Neural progenitor cell (in vitro differentiated cells): Measurements from ENCODE around the gene ABCA7. TPM values are rescaled to one million over a fixed set of nuclear protein-coding genes. Genes with fewer than 3 reads are reported as not detected.

ENCODE experiments used
- DNase-seq: peaks from one replicate; pipeline ENCODE4 v3.0.0-alpha.2; 2016; ENCODE audit warnings: low spot score
- H2AFZ ChIP-seq: fragments of 200-600 bp; sonication (generic); replicated peaks from 2 replicates; pipeline ENCODE4 v1.6.1; 2016; ENCODE audit warnings: antibody characterized with exemption
- H3F3A ChIP-seq: fragments of 200-600 bp; sonication (generic); 2 replicates; pipeline ENCODE4 v1.6.1; 2016; ENCODE audit warnings: antibody characterized with exemption, low read depth
- H3K27ac ChIP-seq: fragments of 200-600 bp; sonication (generic); 2 replicates; pipeline ENCODE4 v1.5.1; 2016; ENCODE audit warnings: mild to moderate bottlenecking
- H3K27me3 ChIP-seq: fragments of 200-600 bp; sonication (generic); 2 replicates; pipeline ENCODE4 v1.6.1; 2016; ENCODE audit warnings: mild to moderate bottlenecking, moderate library complexity
- H3K36me3 ChIP-seq: fragments of 200-600 bp; sonication (generic); 2 replicates; pipeline ENCODE4 v1.5.1; 2016
- H3K4me1 ChIP-seq: fragments of 200-600 bp; sonication (generic); 2 replicates; pipeline ENCODE4 v1.6.1; 2016; ENCODE audit warnings: mixed run types
- H3K4me2 ChIP-seq: fragments of 200-600 bp; sonication (generic); 2 replicates; pipeline ENCODE4 v1.6.1; 2016
- H3K4me3 ChIP-seq: fragments of 200-600 bp; sonication (generic); 2 replicates; pipeline ENCODE4 v1.5.1; 2016
- H3K79me2 ChIP-seq: fragments of 200-600 bp; sonication (generic); 2 replicates; pipeline ENCODE4 v1.6.1; 2016; ENCODE audit warnings: low read depth
- H3K9ac ChIP-seq: fragments of 200-600 bp; sonication (generic); 2 replicates; pipeline ENCODE4 v1.6.1; 2016
- H3K9me3 ChIP-seq: fragments of 200-600 bp; sonication (generic); 2 replicates; pipeline ENCODE4 v1.5.1; 2016; ENCODE audit warnings: low read depth
- H4K20me1 ChIP-seq: fragments of 200-600 bp; sonication (generic); 2 replicates; pipeline ENCODE4 v1.6.1; 2016; ENCODE audit warnings: low read depth
- H3K27ac Mint-ChIP-seq: 3 replicates; pipeline ENCODE4 v1.8.0; 2021; ENCODE audit warnings: mixed read lengths
- H3K27me3 Mint-ChIP-seq: 2 replicates; pipeline ENCODE4 v1.8.0; 2022; ENCODE audit warnings: low read depth, mild to moderate bottlenecking, inconsistent platforms, moderate library complexity, mixed read lengths; ENCODE audit not compliant: insufficient read depth
- H3K36me3 Mint-ChIP-seq: 3 replicates; pipeline ENCODE4 v1.8.0; 2021; ENCODE audit warnings: mixed read lengths
- H3K4me1 Mint-ChIP-seq: 3 replicates; pipeline ENCODE4 v1.8.0; 2021; ENCODE audit warnings: mixed read lengths
- H3K4me3 Mint-ChIP-seq: 3 replicates; pipeline ENCODE4 v1.8.0; 2021; ENCODE audit warnings: mild to moderate bottlenecking, moderate library complexity, mixed read lengths
- H3K9me3 Mint-ChIP-seq: 3 replicates; pipeline ENCODE4 v1.8.0; 2020; ENCODE audit warnings: mixed read lengths
- EZH2 ChIP-seq: fragments of 200-600 bp; sonication (generic); IDR thresholded peaks from 2 replicates; pipeline ENCODE4 v1.6.1; 2017; ENCODE audit warnings: antibody characterized with exemption, mild to moderate bottlenecking, moderate library complexity
- EZH2phosphoT487 ChIP-seq: fragments of 200-600 bp; sonication (generic); IDR thresholded peaks from 2 replicates; pipeline ENCODE4 v1.6.1; 2017; ENCODE audit warnings: antibody characterized with exemption
- total RNA-seq: library from RNA; depleted of rRNA; stranded (reverse); fragments of >200 nt; gene quantifications from 2 replicates; pipeline ENCODE4 v1.2.3, GENCODE V29; 2015; ENCODE audit warnings: low replicate concordance
- TF ChIP-seq, protein P1 (sequence below): fragments of 200-600 bp; sonication (generic); IDR thresholded peaks from 2 replicates; pipeline ENCODE4 v1.5.1; 2017; ENCODE audit warnings: antibody characterized with exemption, mild to moderate bottlenecking

ABCA7 gene
- total RNA-seq, 1 donor from 2014 or later, result 1.4 TPM

DNA sequence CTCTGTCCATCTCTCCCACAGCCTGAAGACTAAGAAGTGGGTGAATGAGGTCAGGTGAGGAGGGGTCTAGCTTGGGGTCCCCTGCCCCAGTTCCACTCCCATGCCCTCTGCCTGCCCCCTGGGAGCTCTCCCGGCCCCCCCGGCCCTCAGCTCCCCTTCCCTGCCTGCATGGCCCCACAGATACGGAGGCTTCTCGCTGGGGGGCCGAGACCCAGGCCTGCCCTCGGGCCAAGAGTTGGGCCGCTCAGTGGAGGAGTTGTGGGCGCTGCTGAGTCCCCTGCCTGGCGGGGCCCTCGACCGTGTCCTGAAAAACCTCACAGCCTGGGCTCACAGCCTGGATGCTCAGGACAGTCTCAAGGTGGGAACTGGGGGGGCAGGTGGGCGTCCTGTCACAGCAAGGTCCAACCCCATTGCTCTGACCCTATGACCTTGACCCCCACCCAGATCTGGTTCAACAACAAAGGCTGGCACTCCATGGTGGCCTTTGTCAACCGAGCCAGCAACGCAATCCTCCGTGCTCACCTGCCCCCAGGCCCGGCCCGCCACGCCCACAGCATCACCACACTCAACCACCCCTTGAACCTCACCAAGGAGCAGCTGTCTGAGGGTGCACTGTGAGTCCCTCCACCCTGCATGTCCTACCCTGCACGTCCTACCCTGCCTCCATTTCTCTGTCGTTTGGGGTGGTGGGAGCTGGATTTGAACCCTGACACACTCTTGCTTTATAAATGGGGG is 16.1 kb downstream of the ABCA7 start:
- H3K9ac ChIP-seq, result no peak overlapping the region
- H3K4me3 ChIP-seq, result no peak overlapping the region
- H3K4me1 ChIP-seq, result no peaks in the 10 kb centered on the region
- no peaks in the 10 kb centered on the region for H3K27me3 ChIP-seq
- peaks cover 12% of the 10 kb centered on the region for H3K27me3 Mint-ChIP-seq
- H3K4me1 Mint-ChIP-seq, result peaks cover 10% of the 10 kb centered on the region
- peaks cover 2% of the 10 kb centered on the region for H3K36me3 Mint-ChIP-seq
- no peaks in the 10 kb centered on the region for H3K9me3 Mint-ChIP-seq
- peaks cover 5% of the 10 kb centered on the region for H3F3A ChIP-seq
- H3K36me3 ChIP-seq, result no peaks in the 10 kb centered on the region
- no peak for DNase-seq
- H3K27ac Mint-ChIP-seq, result no peak overlapping the region
- H3K27ac ChIP-seq, result no peak overlapping the region
- H3K4me2 ChIP-seq, result no peak overlapping the region
- H4K20me1 ChIP-seq, result no peaks in the 10 kb centered on the region
- H2AFZ ChIP-seq, result no peak overlapping the region
- peaks cover 7% of the 10 kb centered on the region for H3K9me3 ChIP-seq
- no peaks in the 10 kb centered on the region for H3K79me2 ChIP-seq
- TF ChIP-seq EZH2 (no peak), EZH2phosphoT487 (no peak)
- TF ChIP-seq, protein P1, sequence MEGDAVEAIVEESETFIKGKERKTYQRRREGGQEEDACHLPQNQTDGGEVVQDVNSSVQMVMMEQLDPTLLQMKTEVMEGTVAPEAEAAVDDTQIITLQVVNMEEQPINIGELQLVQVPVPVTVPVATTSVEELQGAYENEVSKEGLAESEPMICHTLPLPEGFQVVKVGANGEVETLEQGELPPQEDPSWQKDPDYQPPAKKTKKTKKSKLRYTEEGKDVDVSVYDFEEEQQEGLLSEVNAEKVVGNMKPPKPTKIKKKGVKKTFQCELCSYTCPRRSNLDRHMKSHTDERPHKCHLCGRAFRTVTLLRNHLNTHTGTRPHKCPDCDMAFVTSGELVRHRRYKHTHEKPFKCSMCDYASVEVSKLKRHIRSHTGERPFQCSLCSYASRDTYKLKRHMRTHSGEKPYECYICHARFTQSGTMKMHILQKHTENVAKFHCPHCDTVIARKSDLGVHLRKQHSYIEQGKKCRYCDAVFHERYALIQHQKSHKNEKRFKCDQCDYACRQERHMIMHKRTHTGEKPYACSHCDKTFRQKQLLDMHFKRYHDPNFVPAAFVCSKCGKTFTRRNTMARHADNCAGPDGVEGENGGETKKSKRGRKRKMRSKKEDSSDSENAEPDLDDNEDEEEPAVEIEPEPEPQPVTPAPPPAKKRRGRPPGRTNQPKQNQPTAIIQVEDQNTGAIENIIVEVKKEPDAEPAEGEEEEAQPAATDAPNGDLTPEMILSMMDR, result no peak
- H3K4me3 Mint-ChIP-seq, result no peak overlapping the region

DNA sequence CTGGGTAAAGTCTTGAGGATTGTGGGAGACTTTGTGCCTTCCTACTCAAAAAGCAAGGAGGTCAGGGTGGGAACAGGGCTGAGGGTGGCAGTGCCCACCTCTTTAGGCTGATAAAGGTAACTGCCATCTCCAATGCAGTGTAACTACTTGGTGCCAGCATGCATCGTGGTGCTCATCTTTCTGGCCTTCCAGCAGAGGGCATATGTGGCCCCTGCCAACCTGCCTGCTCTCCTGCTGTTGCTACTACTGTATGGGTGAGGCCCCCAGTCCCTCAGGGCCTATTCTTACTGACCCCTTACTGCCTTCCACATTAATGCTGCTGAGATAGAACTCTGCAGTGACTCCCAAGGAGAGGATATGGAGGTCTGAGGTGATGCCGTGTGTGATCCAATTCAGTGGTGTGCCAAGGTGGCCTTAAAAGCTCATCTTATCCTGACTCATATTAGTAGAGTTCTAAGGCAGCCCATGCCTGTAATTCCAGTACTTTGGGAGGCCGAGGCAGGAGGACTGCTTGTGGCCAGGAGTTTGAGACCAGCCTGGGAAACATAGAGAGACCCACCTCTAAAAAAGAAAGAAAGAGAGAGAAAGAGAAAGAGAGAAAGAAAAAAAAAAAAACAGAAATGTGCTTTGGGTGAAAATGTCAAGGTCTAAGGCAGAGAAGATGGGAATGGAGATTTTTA is 17.4 kb downstream of the ABCA7 start:
- H3K9me3 ChIP-seq, result peaks cover 7% of the 10 kb centered on the region
- no peak overlapping the region for H3K4me3 Mint-ChIP-seq
- H3K27ac ChIP-seq, result no peak overlapping the region
- no peaks in the 10 kb centered on the region for H3F3A ChIP-seq
- peaks cover 6% of the 10 kb centered on the region for H3K4me1 Mint-ChIP-seq
- no peak for TF ChIP-seq EZH2phosphoT487
- TF ChIP-seq EZH2, result no peak
- TF ChIP-seq, protein P1, result no peak
- no peaks in the 10 kb centered on the region for H3K79me2 ChIP-seq
- H4K20me1 ChIP-seq, result no peaks in the 10 kb centered on the region
- no peak overlapping the region for H3K9ac ChIP-seq
- no peaks in the 10 kb centered on the region for H3K4me1 ChIP-seq
- H3K4me2 ChIP-seq, result no peak overlapping the region
- peaks cover 11% of the 10 kb centered on the region for H3K27me3 Mint-ChIP-seq
- H3K9me3 Mint-ChIP-seq, result no peaks in the 10 kb centered on the region
- peak overlapping the region; percentile 69 for H3K27ac Mint-ChIP-seq
- H3K27me3 ChIP-seq, result no peaks in the 10 kb centered on the region
- peak; percentile 75 for DNase-seq
- no peaks in the 10 kb centered on the region for H3K36me3 ChIP-seq
- peaks cover 2% of the 10 kb centered on the region for H3K36me3 Mint-ChIP-seq
- H3K4me3 ChIP-seq, result no peak overlapping the region
- H2AFZ ChIP-seq, result no peak overlapping the region

DNA sequence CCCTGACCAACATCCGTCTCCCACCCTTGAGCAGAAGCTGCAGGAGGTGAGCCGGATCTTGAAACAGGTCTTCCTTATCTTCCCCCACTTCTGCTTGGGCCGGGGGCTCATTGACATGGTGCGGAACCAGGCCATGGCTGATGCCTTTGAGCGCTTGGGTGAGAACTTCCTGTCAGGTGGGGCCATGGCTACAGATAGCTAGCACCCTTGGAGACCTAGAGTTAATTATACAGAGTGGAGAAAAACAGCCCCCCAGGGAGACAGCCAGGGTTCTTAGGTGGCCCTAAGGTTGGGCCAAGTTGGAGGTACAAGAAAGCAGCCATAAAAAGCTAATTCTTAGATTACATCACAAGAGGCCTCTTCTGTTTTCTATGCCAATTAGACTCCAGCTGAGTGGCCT is 18.2 kb downstream of the ABCA7 start:
- no peak overlapping the region for H3K9ac ChIP-seq
- H3K9me3 ChIP-seq, result peaks cover 7% of the 10 kb centered on the region
- no peak overlapping the region for H3K4me3 ChIP-seq
- H3K4me1 ChIP-seq, result no peaks in the 10 kb centered on the region
- Mint-ChIP-seq H3K27ac (no peak overlapping the region), H3K4me1 (peaks cover 3% of the 10 kb centered on the region), H3K4me3 (peak overlapping the region; percentile 24), H3K9me3 (no peaks in the 10 kb centered on the region), H3K27me3 (peaks cover 8% of the 10 kb centered on the region), H3K36me3 (peaks cover 2% of the 10 kb centered on the region)
- no peak overlapping the region for H3K27ac ChIP-seq
- no peak for DNase-seq
- H3K79me2 ChIP-seq, result no peaks in the 10 kb centered on the region
- no peaks in the 10 kb centered on the region for H3F3A ChIP-seq
- H3K36me3 ChIP-seq, result no peaks in the 10 kb centered on the region
- H2AFZ ChIP-seq, result no peak overlapping the region
- H3K4me2 ChIP-seq, result no peak overlapping the region
- H4K20me1 ChIP-seq, result no peaks in the 10 kb centered on the region
- H3K27me3 ChIP-seq, result no peaks in the 10 kb centered on the region
- TF ChIP-seq, protein P1, result no peak
- TF ChIP-seq EZH2 (no peak), EZH2phosphoT487 (no peak)
